HUES48 (cell line): ENCODE data around the gene OR56B4.
"Not testable (repeated sequence)": the region's sequence is repeated elsewhere in the genome, so short reads cannot be mapped to it uniquely, and the experiment has no call there.

Experiments
- H3K27ac ChIP-seq: one replicate; pipeline ENCODE4 v1.7.0; 2013; ENCODE audit warnings: low read depth, low read length, inconsistent platforms
- H3K27me3 ChIP-seq: 2 replicates; pipeline ENCODE4 v1.6.1; 2013; ENCODE audit warnings: mild to moderate bottlenecking, low read length; ENCODE audit not compliant: control insufficient read depth, insufficient read depth
- H3K36me3 ChIP-seq: 2 replicates; pipeline ENCODE4 v1.6.1; 2013; ENCODE audit warnings: low read length; ENCODE audit not compliant: control insufficient read depth, insufficient read depth
- H3K4me1 ChIP-seq: 2 replicates; pipeline ENCODE4 v1.6.1; 2013; ENCODE audit warnings: mild to moderate bottlenecking, low read length; ENCODE audit not compliant: control insufficient read depth, insufficient read depth
- H3K4me3 ChIP-seq: 2 replicates; pipeline ENCODE4 v1.5.1; 2013; ENCODE audit warnings: mild to moderate bottlenecking, low read depth, low read length
- H3K9ac ChIP-seq: 2 replicates; pipeline ENCODE4 v1.6.1; 2013; ENCODE audit warnings: mild to moderate bottlenecking, low read depth, low read length, moderate library complexity
- H3K9me3 ChIP-seq: 2 replicates; pipeline ENCODE4 v1.6.1; 2013; ENCODE audit warnings: low read length; ENCODE audit not compliant: control insufficient read depth, insufficient read depth

The OR56B4 gene

DNA sequence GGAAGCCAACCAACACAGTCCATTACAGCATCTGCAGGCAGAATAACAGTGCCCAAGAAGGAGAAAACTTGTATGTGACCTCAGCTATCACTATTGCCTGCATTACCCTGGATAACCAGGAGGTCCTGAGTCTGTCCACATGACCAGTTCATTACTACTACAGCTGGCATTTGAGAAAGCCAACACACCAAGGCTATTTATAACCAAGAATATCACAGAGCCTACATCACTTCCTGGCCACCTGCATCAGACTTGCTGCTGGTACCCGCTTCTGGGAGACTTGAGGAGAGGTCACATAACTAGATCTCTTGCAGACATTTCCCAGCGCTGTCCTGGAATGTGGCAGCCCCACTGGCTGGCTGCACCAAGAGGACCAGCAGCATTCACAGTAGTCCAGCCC is 11.1 kb upstream of the OR56B4 start:
- H3K27me3 ChIP-seq = no peaks in the 10 kb centered on the region
- H3K4me1 ChIP-seq = no peaks in the 10 kb centered on the region
- H3K4me3 ChIP-seq = no peak overlapping the region
- no peaks in the 10 kb centered on the region; the same call in 1 of the 2 replicates for H3K9me3 ChIP-seq
- H3K9ac ChIP-seq = no peak overlapping the region
- no peaks in the 10 kb centered on the region for H3K36me3 ChIP-seq
- H3K27ac ChIP-seq = no peak overlapping the region

DNA sequence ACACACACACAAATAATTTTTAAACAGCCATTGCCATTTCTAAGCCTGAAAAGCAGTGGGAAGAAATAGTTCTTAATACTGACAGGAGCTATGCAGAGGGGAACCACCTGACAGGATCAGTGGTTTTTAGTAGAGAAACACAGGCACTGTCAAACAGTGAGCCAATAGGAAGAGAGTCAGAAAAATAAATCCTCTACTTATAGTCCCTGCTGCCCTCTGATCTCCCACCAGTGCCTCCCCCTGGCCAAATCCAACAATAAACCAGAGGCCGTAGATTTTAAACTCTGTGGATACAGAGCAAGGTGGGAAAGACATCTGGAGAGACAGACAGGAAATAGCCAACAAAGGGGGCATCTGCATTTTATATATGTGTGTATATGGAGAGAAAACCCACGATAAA is 7.9 kb upstream of the OR56B4 start:
- no peak overlapping the region for H3K27ac ChIP-seq

DNA sequence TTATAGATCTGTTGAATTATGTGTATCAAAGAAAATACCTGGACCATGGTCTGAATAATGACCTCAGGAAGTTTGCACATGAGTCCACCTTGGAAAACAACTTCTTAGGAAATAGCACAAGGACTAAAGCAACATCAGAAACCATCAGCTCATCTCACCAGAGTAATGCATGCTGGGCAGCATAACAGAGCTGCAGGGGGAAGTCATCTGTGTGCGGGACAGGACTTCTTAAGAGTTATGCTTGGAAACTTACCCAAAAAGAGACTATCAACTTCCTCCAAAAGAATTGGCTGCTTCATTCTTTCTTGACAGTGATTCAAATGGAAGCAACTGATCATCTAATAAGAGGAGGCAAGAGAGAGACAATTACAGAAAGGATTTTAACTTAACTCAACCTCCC is 2.5 kb downstream of the OR56B4 start:
- Histone ChIP-seq H3K4me3 (no peak overlapping the region), H3K27me3 (no peaks in the 10 kb centered on the region), H3K4me1 (no peaks in the 10 kb centered on the region), H3K36me3 (no peaks in the 10 kb centered on the region), H3K9me3 (no peaks in the 10 kb centered on the region), H3K9ac (no peak overlapping the region), H3K27ac (no peak overlapping the region)

More for the DNA sequence above, 7.9 kb upstream of the OR56B4 start:
- Histone ChIP-seq H3K36me3 (no peaks in the 10 kb centered on the region), H3K4me3 (no peak overlapping the region), H3K9me3 (no peaks in the 10 kb centered on the region), H3K27me3 (no peaks in the 10 kb centered on the region), H3K4me1 (no peaks in the 10 kb centered on the region), H3K9ac (no peak overlapping the region)

DNA sequence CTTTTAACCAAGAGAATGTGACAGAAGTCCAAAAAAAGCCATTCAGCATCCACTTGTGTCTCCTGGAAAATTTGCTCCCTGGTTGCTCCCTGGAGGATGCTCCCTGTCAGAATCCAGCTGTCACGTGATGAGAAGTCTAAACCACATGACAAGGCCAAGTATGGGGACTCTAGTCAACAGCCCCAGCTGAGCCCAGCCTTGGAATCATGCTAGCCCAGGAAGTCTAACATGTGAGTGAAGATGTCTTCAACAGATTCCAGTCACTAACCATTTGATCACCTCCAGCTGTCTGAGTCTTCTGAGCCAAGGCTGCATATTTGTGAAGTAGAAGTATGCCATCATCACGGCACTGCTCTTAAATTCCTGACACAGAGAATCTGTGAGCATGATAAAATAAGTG is 4.2 kb downstream of the OR56B4 start:
- Histone ChIP-seq H3K27me3 (no peaks in the 10 kb centered on the region), H3K36me3 (no peaks in the 10 kb centered on the region), H3K27ac (no peak overlapping the region), H3K4me1 (no peaks in the 10 kb centered on the region), H3K4me3 (no peak overlapping the region), H3K9ac (no peak overlapping the region), H3K9me3 (no peaks in the 10 kb centered on the region)

DNA sequence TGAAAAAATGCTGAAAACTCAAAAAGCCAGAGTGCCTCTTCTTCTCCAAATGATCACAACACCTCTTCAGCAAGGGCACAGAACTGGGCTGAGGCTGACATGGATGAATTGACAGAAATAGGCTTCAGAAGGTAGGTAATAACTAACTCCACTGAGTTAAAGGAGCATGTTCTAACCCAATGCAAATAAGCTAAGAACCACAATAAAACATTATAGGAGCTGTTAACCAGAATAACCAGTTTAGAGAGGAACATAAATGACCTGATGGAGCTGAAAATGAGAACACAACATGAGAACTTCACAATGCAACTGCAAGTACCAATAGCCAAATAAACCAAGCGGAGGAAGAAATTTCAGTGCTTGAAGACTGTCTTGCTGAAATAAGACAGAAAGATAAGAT is 9.2 kb downstream of the OR56B4 start:
- Histone ChIP-seq H3K36me3 (no peaks in the 10 kb centered on the region), H3K27ac (no peak overlapping the region), H3K27me3 (no peaks in the 10 kb centered on the region), H3K4me3 (no peak overlapping the region), H3K9ac (no peak overlapping the region), H3K9me3 (no peaks in the 10 kb centered on the region), H3K4me1 (no peaks in the 10 kb centered on the region)

DNA sequence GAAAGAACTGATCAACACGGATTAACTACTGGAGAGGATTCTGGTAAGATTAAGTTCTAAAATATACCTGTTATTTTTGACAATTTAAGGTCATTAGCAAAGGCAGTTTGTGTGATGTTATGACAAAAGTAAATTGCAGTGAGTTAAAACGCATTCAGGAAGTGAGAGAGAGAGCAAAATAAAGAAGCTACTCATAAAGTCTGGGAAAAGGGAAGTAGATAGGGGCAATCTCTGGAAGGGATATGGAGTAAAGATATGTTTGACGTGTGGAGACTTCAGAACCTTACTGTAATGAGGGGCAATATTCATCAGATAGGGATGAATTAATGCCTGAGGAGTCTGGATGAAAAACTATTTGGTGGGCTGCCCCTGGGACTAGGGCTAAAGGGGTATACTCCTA is 16.8 kb downstream of the OR56B4 start:
- no peak overlapping the region for H3K27ac ChIP-seq
- H3K9ac ChIP-seq = no peak overlapping the region
- H3K27me3 ChIP-seq = no peaks in the 10 kb centered on the region
- no peaks in the 10 kb centered on the region for H3K36me3 ChIP-seq
- no peak overlapping the region for H3K4me3 ChIP-seq
- no peaks in the 10 kb centered on the region for H3K4me1 ChIP-seq
- no peaks in the 10 kb centered on the region for H3K9me3 ChIP-seq

DNA sequence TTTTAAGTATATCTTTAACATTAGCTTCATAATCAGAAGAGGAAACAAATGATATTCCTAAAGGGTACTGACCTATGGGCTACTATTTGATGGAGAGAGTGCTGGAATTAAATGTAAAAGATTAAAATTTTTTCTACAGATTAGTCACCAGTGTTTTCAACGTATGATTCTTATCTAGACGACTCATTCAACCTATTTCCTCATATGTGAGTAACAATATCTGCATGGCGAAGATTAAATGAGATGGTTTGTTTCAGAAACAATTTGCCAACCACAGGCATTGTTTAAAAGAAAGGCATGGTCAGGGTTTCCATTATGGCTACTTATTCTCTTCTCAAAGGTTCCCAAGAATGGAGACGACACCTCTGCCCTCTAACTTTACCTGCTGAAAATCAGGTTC is 20.4 kb downstream of the OR56B4 start:
- H3K4me1 ChIP-seq = no peaks in the 10 kb centered on the region
- no peaks in the 10 kb centered on the region for H3K27me3 ChIP-seq
- no peaks in the 10 kb centered on the region for H3K9me3 ChIP-seq
- H3K36me3 ChIP-seq = no peaks in the 10 kb centered on the region
- H3K4me3 ChIP-seq = no peak overlapping the region
- no peak overlapping the region for H3K9ac ChIP-seq
- H3K27ac ChIP-seq = no peak overlapping the region

DNA sequence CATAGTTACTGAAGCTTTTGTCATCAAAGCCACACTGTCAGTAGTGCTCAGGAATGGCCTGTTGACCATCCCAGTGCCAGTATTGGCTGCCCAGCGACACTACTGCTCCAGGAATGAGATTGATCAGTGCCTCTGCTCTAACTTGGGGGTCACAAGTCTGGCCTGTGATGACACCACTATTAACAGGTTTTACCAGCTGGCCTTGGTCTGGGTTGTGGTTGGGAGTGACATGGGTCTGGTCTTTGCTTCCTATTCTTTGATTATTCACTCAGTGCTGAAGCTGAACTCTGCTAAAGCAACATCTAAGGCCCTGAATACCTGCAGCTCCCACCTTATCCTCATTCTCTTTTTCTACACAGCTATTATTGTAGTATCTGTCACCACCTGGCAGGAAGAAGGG is 21.5 kb downstream of the OR56B4 start:
- Histone ChIP-seq H3K27ac (no peak overlapping the region), H3K4me1 (no peaks in the 10 kb centered on the region), H3K9me3 (no peaks in the 10 kb centered on the region), H3K9ac (no peak overlapping the region), H3K36me3 (no peaks in the 10 kb centered on the region), H3K27me3 (no peaks in the 10 kb centered on the region), H3K4me3 (no peak overlapping the region)

DNA sequence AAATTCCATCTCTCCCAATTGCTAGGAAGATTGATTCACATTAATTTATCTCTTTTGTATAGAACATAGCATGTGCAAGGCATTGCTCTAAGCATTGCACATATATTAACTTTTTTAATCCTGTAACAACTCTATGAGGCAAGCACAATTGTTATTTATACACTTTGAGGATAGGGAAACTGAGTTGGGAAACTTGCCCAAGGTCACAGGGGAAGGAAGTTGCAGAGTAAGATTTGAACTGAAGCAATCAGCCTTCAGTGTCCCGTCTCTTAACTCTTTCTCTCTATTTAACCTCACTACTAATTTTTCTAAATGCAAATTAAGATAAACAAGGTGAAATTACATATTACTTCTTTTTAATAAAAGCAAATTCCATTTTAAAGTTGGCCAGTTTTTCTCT is 22.2 kb downstream of the OR56B4 start:
- Histone ChIP-seq H3K9ac (no peak overlapping the region), H3K36me3 (no peaks in the 10 kb centered on the region), H3K9me3 (no peaks in the 10 kb centered on the region), H3K4me1 (no peaks in the 10 kb centered on the region), H3K27me3 (no peaks in the 10 kb centered on the region), H3K4me3 (no peak overlapping the region), H3K27ac (no peak overlapping the region)

DNA sequence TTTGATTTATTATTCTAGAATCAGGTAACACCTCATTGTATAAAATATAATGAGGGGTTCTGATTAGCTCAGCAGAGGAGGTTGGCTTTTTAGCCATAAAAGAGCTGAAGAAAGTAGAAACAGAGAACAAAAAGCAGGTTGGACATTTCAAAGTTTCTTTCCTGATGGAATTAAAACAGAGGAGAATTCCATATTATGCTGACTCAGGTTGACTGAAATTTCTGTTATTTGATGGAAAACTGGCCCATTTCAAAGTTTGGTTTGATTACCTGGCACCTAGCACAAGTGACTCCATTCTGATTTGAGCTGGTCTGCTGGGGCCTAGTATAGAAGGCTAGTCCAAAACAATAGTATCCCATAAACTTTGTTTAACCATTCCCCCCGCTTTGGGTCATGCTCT is 24.9 kb downstream of the OR56B4 start:
- Histone ChIP-seq H3K4me3 (no peak overlapping the region), H3K4me1 (no peaks in the 10 kb centered on the region), H3K9ac (no peak overlapping the region), H3K27me3 (no peaks in the 10 kb centered on the region), H3K9me3 (no peaks in the 10 kb centered on the region), H3K27ac (no peak overlapping the region), H3K36me3 (no peaks in the 10 kb centered on the region)

DNA sequence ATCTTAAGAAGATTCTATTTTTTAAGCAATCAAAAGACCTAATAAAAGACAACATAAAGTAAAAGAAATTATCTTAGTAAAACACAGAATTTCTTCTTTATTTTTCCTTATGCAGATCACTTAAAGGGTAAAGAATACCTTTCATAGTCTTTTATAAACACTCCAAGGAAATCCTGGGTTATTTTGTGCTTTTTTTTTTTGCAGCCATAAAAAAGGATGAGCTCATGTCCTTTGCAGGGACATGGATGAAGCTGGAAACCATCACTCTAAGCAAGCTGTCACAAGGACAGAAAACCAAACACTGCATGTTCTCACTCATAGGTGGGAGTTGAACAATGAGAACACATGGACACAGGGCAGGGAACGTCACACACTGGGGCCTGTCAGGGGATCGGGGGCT is 28.5 kb downstream of the OR56B4 start:
- not testable (repeated sequence) for H3K9ac ChIP-seq, H3K9me3 ChIP-seq, H3K36me3 ChIP-seq, H3K4me3 ChIP-seq, H3K4me1 ChIP-seq, H3K27me3 ChIP-seq, H3K27ac ChIP-seq

DNA sequence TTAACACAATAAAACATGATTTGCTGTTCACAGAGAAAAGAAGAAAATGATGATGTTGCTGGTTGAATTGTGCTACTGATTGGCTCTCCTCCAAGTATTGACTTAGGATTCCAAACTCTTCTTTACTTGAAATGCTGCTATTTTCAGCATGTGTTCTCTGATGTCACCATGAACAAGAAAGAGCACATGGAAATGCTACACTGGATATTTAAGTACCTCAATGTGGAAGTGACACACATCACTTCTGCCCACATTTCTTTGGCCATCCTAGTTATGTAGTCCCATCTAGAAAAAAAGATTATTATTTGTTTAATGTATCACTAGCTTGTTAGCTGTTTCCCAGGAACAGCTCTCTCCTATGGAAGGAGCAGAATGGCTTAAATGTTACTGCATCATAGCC is 35.5 kb downstream of the OR56B4 start:
- Histone ChIP-seq H3K27me3 (no peaks in the 10 kb centered on the region), H3K9ac (no peak overlapping the region), H3K27ac (no peak overlapping the region), H3K36me3 (no peaks in the 10 kb centered on the region), H3K4me1 (no peaks in the 10 kb centered on the region), H3K9me3 (no peaks in the 10 kb centered on the region), H3K4me3 (peak overlapping the region; percentile 58; the same call in 1 of the 2 replicates)
